Cerebellar cortex (tissue), 1 donor: ENCODE results near the gene GJC1.

Experiments used
- DNase-seq: peaks from one replicate; pipeline ENCODE4 v3.0.0-alpha.2; 2015; ENCODE audit warnings: low spot score

The GJC1 gene

DNA sequence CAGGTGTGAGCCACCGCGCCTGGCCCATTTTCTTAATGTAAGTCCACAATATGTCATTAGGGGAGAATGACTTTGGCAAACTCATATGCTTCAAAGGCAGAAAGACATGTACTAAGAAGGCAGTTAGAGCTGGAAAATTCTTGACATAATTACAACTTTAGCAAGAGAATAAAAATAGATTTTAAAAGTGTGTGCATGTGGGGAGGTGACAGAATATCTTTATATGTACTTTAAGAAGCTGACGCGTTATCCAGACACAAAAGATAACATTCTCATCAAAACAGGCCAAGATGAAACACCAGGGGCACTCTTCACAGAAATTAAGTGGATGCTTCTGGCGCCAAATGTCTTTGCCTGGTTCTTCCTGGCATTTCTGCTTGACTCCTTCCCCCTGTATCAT, 28.2 kb downstream of the GJC1 start:
- DNase-seq: no peak

DNA sequence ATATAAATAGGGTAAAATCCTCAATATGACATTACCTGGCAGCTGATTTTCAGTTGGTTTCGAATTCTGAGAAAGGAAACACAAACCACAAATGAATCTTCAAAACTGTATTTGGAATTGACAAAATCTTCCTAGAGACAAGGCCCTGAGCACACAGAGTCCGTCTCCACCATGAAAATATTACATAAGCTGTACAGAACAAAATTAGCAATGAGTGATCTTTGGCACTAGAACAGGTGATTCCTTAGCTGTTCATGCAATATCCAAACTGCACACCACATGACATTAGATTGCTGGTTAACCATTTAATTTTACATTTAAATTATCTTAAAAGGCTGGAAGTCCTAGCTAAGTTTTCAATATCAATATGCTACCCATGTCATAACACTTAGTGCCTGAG, 31.7 kb downstream of the GJC1 start:
- DNase-seq: peak; percentile 64

DNA sequence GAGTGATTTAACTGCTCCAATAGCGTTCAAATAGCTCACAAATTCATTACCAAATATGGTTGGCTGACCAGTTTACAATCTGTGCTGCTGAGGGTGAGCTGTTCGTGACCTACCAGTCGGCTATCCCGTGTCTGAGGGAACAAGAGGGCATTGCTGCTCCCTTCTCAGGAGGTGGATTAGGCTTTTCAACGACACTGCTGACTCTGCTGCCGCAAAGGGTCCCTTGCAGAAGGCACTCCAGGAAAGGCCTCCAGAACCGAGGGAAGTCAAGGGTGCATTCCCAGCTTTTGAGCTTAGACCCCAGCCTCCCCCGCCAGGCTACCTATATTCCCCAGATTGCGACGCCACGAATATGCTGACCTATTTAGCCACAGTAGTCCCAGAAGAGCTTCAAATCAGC, 32.3 kb downstream of the GJC1 start:
- DNase-seq: peak; percentile 66

DNA sequence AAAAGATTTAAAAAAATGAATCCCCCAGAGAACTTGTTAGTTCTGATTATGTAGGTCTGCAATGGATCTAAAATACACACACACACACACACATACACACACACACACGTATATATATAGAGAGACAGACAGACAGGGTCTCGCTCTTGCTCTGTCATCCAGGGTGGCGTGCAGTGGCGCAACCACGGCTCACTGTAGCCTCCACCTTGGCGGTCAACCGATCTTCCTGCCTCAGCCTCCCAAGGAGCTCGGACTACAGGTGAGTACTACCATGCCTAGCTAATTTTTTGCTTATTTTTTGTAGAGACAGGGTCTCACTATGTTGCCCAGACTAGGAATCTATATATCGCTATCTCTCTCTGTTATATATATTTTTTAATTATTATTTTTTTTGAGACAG, 33.4 kb downstream of the GJC1 start:
- DNase-seq: no peak

DNA sequence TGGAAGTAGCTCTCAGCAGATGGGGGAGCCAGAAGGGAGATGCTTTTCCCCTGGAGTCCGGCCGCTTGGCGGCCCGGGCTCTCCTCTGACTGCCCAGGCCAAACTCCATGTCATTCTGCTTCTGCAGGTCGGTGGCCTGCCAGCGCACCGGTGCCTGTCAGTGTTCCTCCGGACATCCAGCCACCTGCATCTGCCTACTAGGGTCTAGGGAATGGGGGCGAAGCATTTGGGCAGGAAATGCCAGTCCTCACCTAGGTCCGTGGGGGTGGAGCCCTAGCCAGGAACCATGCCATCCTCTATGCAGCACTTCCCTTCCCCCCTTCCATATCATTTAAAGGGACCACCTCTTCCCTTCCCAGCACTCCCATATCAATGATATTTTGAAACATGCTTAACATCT, 34.2 kb downstream of the GJC1 start:
- DNase-seq: peak; percentile 72

DNA sequence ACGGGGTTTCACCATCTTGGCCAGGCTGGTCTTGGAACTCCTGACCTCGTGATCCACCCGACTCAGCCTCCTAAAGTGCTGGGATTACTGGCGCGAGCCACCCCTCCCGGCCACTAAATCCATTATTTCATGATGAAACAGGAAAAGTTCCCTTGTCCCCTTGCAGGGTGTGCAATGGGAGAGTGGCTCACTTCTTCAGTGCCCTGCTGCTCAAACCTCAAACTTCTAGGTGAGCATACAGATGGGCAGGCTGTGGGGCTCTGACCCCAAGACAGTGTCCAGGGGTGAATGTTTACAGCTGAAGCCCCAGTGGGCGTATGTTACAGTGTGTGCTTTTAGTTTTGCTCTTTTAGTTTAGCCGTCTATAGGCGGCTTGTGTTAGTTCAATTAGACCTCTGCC, 34.7 kb downstream of the GJC1 start:
- DNase-seq: no peak

DNA sequence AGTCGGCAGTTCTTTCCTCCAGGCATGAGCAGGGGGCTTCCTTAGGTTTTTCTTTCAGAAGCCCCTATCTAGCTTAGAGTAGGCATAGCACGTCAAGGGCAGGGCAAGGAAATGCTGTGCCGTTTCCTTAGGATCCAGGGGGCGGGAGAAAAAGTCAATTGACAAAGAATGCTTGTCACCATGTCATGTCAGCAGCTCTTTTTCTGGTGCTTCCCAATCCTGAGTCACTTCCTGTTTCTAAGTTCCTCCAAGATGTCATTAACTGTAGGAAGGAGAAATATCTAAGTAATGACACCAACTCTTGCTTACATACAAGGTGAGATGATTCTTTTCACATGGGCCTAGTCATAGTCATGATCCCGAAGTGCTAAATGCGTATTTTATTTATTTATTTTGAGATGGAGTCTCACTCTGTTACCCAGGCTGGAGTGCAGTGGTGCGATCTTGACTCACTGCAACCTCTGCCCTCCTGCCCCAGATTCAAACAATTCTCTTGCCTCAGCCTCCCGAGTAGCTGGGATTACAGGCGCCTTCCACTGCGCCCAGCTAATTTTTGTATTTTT, 35.2 kb downstream of the GJC1 start:
- DNase-seq: peak; percentile 63

- no peak for DNase-seq
These were observed 35.9 kb downstream of the GJC1 start for GRCh38 chr17:44793885-44794842.

- no peak for DNase-seq
These were observed 37.8 kb downstream of the GJC1 start for GRCh38 chr17:44792276-44792675.

DNA sequence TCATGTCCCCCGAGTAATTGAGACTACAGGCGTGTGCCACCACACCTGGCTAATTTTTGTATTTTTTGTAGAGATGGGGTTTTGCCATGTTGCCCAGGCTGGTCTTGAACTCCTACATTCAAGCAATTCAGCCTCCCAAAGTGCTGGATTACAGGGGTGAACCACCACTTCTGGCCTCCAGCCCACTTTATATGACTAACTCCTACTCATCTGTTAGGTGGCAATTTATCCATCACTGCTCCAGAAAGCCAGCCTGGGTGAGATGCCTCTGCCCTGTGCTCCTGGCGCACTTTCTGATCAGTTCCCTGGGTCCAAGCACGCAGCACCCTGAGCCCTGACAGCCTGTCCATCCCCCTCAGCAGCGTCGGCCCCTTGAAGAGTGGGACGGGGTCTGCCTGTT, 41.9 kb downstream of the GJC1 start:
- no peak for DNase-seq

- peak; percentile 90 for DNase-seq
These were observed 42.7 kb downstream of the GJC1 start for GRCh38 chr17:44787271-44787940.

GRCh38 chr17:44786551-44787081, 43.5 kb downstream of the GJC1 start:
- peak; percentile 91 for DNase-seq

DNA sequence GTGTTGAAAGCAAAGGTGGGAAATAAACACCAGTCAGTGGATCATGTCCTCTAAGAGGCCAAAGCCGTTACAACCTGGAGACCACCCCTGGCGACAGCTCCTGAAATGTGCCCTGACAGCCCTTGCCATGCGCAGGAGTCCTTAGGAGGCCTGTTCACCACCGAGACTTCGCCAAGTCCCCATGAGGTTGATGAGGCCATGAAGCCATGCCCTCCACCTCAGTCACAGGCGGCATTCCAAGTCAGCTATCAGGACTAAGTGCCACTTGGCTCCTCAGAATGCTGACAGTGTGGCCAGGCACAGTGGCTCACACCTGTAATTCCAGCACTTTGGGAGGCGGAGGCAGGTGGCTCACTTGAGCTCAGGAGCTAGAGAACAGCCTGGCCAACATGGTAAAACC, 44.2 kb downstream of the GJC1 start:
- peak; percentile 73 for DNase-seq

GRCh38 chr17:44782326-44782850, 47.7 kb downstream of the GJC1 start:
- no peak for DNase-seq

- DNase-seq: no peak
These were observed 48.3 kb downstream of the GJC1 start for GRCh38 chr17:44781551-44782325.

- no peak for DNase-seq
These were observed 49.1 kb downstream of the GJC1 start for GRCh38 chr17:44780845-44781480.

DNA sequence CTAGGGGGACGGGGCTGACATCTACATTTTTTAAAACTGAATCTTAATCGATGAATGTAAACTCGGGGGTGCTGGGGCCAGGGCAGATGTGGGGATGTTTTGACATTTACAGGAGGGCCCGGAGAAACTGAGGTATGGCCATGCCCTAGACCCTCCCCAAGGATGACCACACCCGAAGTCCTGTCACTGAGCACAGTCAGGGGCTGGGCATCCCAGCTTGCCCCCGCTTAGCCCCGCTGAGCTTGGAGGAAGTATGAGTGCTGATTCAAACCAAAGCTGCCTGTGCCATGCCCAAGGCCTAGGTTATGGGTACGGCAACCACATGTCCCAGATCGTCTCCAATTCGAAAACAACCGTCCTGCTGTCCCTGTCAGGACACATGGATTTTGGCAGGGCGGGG, 49.9 kb downstream of the GJC1 start:
- DNase-seq: no peak

- peak; percentile 77 for DNase-seq
These were observed 50.7 kb downstream of the GJC1 start for GRCh38 chr17:44779211-44780025.

- DNase-seq: no peak
These were observed 51.4 kb downstream of the GJC1 start for GRCh38 chr17:44778656-44779210.
